ENCODE results near the gene CHRD.

The CHRD gene

GRCh38 chr3:184384342-184384741, 4.5 kb downstream of the CHRD start:
- no peak for DNase-seq

DNA sequence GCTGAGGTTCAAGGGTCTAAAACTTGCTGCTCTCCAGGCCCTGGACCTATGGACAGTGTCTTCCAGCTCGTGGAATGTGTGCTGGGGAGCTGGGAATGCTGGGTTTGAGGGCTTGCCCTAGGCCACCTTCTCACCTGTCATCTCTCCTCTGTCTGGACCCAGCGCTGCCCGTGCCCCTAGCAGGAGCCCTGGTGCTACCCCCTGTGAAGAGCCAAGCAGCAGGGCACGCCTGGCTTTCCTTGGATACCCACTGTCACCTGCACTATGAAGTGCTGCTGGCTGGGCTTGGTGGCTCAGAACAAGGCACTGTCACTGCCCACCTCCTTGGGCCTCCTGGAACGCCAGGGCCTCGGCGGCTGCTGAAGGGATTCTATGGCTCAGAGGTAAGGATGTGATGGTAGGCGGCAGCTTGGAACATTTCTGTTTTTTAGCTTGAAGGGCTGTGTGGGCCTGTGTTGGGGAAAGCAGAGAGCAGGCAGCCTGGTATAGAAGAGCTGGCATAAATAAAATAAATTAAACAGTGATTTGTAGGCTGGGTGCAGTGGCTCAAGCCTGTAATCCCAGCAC, 5.1 kb downstream of the CHRD start:
- no peak for DNase-seq

GRCh38 chr3:184386047-184386806, 6.4 kb downstream of the CHRD start:
- DNase-seq, result no peak

DNA sequence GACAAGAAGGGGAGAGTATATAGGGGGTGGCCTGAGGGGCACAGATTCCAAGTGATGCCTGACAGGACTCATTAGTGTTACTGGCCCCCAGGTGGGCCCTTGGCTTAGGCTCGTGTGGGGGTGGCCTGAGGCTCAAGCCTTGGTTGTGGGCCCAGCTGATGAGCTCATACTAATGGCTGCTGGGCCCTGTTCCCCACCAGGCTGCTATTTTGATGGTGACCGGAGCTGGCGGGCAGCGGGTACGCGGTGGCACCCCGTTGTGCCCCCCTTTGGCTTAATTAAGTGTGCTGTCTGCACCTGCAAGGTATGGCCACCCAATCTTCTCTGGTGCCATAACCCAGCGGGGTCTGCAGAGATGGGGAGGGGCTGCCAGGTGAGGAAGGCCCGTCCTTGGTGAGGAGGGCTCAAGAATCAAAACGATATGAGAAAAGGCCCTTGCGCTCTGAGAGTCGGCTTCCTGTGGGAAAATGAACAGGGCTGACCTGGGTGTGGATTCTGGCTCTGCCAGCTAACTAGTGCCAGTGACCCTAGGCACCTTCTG, 7.4 kb downstream of the CHRD start:
- DNase-seq, result no peak

- no peak for DNase-seq
Measured at GRCh38 chr3:184388164-184388935, 8.5 kb downstream of the CHRD start.

GRCh38 chr3:184388936-184389230, 9.0 kb downstream of the CHRD start:
- DNase-seq, result no peak

GRCh38 chr3:184389384-184389783, 9.5 kb downstream of the CHRD start:
- DNase-seq, result no peak

DNA sequence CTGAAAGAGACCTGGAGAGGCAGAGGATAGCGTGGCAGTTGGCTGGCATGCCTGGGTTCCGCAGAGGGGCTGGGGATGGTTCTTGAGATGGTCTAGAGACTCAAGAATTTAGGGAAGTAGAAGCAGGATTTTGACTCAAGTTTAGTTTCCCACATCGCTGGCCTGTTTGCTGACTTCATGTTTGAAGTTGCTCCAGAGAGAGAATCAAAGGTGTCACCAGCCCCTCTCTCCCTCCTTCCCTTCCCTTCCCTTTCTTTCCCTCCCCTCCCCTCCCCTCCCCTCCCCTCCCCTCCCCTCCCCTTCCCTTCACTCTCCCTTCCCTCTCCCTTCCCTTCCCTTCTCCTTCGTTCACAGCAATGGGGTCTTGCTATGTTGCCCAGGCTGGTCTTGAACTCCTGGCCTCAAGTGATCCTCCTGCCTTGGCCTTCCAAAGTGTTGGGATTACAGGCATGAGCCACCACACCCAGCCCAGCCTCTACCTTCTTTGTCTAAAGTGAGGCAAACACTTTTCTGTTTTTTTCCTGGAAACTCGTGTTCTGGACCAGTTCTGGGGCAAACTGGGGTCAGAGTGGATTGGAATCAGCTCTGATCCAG, 10.2 kb downstream of the CHRD start:
- no peak for DNase-seq

GRCh38 chr3:184391266-184391665, 11.4 kb downstream of the CHRD start:
- no peak for DNase-seq

GRCh38 chr3:184395320-184395660, 15.4 kb downstream of the CHRD start:
- DNase-seq, result no peak

GRCh38 chr3:184399410-184399809, 19.6 kb downstream of the CHRD start:
- no peak for DNase-seq

DNA sequence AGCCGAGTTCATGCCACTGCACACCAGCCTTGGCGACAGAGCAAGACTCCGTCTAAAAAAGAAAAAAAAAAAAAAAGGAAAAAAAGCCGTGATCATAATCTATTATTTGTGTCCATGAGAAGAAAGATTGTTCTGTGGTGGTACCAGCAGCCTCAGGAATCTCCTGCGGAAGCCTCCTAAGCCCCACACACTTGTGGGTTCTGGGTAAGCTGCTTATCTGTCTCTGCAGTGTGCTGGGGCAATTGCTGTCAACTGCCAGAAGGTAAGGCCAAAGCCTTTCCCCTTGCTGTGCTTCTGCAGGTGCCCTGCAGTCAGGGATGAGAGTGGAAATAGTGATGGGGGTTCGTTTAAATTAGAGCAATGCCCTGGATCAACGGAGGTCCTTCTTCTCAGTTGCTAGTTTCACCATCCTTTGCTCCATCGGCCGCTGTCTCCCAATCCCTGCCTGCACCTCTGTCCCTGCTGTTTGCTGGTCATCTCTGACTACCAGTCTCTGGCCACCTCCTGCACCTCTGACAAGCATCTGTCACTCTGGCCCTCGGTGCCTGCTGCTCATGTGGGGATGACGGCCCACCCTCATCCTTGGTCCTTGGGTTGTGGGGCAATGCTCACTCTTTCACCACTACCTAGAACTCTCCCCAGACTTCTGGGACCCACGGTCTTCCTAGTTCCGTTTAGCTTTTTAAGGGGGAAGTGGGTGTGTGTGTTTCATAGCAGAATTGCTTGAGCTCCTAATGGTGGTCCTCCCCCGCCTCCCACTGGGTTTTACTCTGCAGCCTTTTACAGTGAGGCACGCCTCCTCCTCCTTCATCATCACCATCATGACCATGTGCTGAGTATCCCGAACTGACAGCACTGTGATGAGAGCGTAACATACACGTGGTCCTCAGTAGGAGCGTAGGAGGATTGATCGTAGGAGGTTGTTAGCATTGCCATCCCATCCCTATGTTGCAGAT, 25.5 kb downstream of the CHRD start:
- no peak for DNase-seq

DNA sequence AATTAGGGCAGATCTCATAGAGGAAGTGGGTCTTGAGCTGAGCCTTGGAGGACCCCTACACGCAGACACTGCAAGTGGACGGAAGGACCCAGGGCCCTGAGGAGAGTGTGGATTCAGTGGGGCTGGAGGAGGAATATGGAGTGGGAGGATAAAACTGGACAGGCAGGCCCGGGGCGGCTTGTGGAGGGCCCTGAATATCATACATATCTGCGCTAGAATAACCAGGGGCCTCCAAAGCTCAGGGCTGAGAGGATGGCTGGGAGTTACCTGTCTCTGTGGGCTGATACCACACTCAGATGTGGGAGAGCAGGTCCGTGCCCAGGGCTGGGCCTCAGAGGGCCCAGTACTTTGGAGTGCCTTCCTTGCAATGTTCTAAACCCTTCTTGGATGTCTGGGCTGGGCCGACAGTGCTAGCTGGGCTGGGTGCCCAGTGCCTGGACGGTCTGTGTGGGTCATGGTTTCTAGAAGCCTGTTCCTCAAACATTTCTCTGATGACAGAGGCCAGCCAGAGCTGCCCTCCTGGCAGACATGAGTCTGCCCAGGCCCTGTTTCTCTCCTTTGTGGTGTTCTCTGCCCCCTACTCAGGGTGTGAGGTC, 29.6 kb downstream of the CHRD start:
- no peak for DNase-seq

GRCh38 chr3:184409946-184410500, 30.2 kb downstream of the CHRD start:
- DNase-seq, result no peak

GRCh38 chr3:184414418-184415202, 34.8 kb downstream of the CHRD start:
- DNase-seq, result no peak

DNA sequence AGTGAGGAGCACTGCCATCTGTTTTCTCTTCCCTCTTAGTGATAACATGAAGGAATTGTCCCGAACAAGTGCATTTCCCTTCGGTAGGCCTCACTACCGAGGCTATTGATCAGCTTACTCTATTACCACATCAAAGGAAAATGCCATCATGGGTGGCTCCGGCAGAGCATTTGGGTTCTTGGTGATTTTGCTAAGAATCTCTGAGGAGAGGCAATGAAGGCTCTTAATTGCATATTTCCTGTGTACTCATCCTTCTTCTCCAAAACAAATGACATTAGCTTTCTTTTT, 35.3 kb downstream of the CHRD start:
- DNase-seq, result no peak

GRCh38 chr3:184417619-184418327, 37.9 kb downstream of the CHRD start:
- peak; percentile 68 to 78 for DNase-seq

- DNase-seq, result no peak
Measured at GRCh38 chr3:184419171-184419570, 39.3 kb downstream of the CHRD start.

GRCh38 chr3:184423561-184423960, 43.7 kb downstream of the CHRD start:
- DNase-seq, result no peak

- no peak for DNase-seq
Measured at GRCh38 chr3:184426691-184427141, 46.9 kb downstream of the CHRD start.

Measured in CD4-positive, alpha-beta T cell treated with Interleukin-4 for 1 hour (primary cell).